OCI-LY7 (cell line): ENCODE data around the gene RNF41.

ENCODE experiments used
- CTCF ChIP-seq: fragments of 200-600 bp; sonication (generic); conservative IDR thresholded peaks from 2 replicates; pipeline ENCODE4 v1.5.1; 2014; ENCODE audit warnings: mild to moderate bottlenecking, antibody characterized with exemption, low read length, moderate library complexity, mixed read lengths
- EZH2phosphoT487 ChIP-seq: fragments of 200-600 bp; sonication (generic); IDR thresholded peaks from 2 replicates; pipeline ENCODE4 v1.6.1; 2018; ENCODE audit warnings: low read depth, borderline replicate concordance, mild to moderate bottlenecking, mixed run types, antibody characterized with exemption, low read length, moderate library complexity, mixed read lengths

GRCh38 chr12:56234746-56235436, 13.2 kb upstream of the RNF41 start:
- TF ChIP-seq CTCF, result no peak
- TF ChIP-seq EZH2phosphoT487, result no peak
